Neutrophil (primary cell): ENCODE results near the gene ARID5B.

Experiments
- H3K27ac ChIP-seq: fragments of 200-600 bp; sonication (generic); 2 replicates; pipeline ENCODE4 v1.5.1; 2016; ENCODE audit warnings: mild to moderate bottlenecking, moderate library complexity
- H3K27me3 ChIP-seq: fragments of 200-600 bp; sonication (generic); 2 replicates; pipeline ENCODE4 v1.6.0; 2016; ENCODE audit warnings: mild to moderate bottlenecking
- H3K36me3 ChIP-seq: fragments of 200-600 bp; sonication (generic); 2 replicates; pipeline ENCODE4 v1.5.1; 2017
- H3K4me1 ChIP-seq, 2 experiments: fragments of 200-600 bp in 1 of 2; sonication (generic) in 1 of 2; 1 replicate in 1 of 2; 2 replicates in 1 of 2; pipeline versions ENCODE4 v1.5.1 to v1.6.1; 2013 to 2016; ENCODE audit warnings: low read depth in 1 of 2, low read length in 1 of 2, mild to moderate bottlenecking in 1 of 2, moderate library complexity in 1 of 2; ENCODE audit not compliant: control insufficient read depth in 1 of 2, insufficient read depth in 1 of 2
- H3K4me3 ChIP-seq, 2 experiments: fragments of 200-600 bp in 1 of 2; sonication (generic) in 1 of 2; 1 replicate in 1 of 2; 2 replicates in 1 of 2; pipeline ENCODE4 v1.5.1; 2013 to 2016; ENCODE audit warnings: low read depth in 1 of 2, low read length in 1 of 2, mild to moderate bottlenecking in 1 of 2, moderate library complexity in 1 of 2
- H3K9me3 ChIP-seq: fragments of 200-600 bp; sonication (generic); 2 replicates; pipeline ENCODE4 v1.5.1; 2016
- TF ChIP-seq, protein P1 (sequence below): fragments of 200-600 bp; sonication (generic); IDR thresholded peaks from 2 replicates; pipeline ENCODE4 v1.5.1; 2016; ENCODE audit warnings: antibody characterized with exemption

Gene ARID5B

DNA sequence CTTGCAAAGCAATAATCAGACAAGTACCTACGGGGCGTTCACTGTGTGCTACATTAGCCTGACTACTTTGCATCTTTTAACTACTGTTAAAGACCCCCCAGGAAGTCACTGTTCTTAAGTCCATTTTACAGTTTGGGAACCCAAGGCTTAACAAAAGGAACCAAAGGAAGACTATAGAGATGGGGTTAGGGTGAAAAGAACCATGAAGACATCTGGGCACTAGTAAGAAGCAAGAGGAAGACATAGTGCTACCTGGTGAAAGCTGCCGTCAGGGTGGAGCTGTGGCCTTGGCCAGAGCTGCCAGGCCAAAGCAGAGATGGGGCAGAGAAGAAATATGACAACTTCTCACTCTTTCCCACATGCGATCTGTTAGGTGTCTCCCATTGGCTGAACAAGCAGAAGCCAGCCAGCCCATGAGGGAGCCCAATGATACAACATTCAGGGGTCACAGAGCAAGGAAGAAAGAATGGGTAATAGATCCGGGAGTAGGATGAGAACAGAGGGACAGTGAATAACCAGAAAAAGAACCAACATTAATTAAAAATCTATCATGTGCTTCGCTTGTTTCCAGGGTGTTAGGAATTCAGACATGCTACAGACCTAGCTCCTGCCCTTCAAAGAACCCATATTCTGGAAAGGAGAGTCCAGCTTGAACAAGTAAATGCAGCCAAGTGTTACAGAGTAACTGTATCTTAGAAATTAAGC is 85.4 kb downstream of the ARID5B start:
- H3K36me3 ChIP-seq = no peaks in the 10 kb centered on the region
- H3K9me3 ChIP-seq = no peaks in the 10 kb centered on the region
- H3K4me3 ChIP-seq = no peak overlapping the region
- peaks cover 29 to 33% of the 10 kb centered on the region in 2 experiments for H3K4me1 ChIP-seq
- TF ChIP-seq, protein P1, sequence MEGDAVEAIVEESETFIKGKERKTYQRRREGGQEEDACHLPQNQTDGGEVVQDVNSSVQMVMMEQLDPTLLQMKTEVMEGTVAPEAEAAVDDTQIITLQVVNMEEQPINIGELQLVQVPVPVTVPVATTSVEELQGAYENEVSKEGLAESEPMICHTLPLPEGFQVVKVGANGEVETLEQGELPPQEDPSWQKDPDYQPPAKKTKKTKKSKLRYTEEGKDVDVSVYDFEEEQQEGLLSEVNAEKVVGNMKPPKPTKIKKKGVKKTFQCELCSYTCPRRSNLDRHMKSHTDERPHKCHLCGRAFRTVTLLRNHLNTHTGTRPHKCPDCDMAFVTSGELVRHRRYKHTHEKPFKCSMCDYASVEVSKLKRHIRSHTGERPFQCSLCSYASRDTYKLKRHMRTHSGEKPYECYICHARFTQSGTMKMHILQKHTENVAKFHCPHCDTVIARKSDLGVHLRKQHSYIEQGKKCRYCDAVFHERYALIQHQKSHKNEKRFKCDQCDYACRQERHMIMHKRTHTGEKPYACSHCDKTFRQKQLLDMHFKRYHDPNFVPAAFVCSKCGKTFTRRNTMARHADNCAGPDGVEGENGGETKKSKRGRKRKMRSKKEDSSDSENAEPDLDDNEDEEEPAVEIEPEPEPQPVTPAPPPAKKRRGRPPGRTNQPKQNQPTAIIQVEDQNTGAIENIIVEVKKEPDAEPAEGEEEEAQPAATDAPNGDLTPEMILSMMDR = no peak
- H3K27ac ChIP-seq = no peak overlapping the region
- H3K27me3 ChIP-seq = no peaks in the 10 kb centered on the region

DNA sequence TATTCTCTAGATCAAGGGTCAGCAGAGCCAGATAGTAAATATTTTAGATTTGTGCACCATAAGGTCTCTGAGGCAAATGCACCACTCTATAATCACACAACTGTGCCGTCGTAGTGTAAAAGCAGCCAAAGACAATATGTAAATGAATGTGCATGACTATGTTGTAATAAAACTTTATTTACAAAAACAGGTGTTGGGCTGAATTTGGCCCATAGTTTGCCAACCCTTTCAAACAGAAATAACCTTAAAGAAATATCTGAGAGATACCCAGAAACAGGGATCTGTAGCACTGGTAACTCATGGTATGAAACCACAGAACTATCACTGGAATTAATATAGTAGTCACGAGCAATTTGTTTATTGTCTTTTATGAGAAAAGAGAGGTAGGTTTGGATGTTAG is 86.0 kb downstream of the ARID5B start:
- Histone ChIP-seq H3K27me3 (no peaks in the 10 kb centered on the region), H3K4me3 (no peak overlapping the region), H3K27ac (peak overlapping the region; percentile 65), H3K9me3 (no peaks in the 10 kb centered on the region), H3K4me1 (peaks cover 35 to 38% of the 10 kb centered on the region in 2 experiments), H3K36me3 (no peaks in the 10 kb centered on the region)
- TF ChIP-seq, protein P1 = no peak

DNA sequence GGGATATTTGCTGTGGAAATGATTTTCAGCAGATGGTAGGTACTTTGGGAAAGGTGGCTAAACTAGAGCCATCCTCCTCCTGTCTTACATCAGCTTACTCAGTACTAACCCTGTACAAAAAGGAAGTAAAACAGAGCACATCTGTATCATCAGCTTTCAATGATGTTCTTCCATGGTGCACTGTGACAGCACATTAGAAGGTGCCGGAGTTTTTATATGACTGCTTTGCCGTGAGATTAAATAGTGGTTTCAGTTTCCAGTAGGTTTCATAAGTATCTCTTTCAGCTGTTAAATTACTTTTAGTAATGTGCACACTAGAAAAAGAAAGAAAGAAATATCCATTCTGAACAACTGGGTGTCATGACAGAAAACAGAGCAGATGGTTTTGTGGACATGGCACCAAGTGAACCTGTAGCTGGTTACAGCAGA is 86.5 kb downstream of the ARID5B start:
- Histone ChIP-seq H3K9me3 (no peaks in the 10 kb centered on the region), H3K27ac (peak overlapping the region; percentile 65), H3K27me3 (no peaks in the 10 kb centered on the region), H3K4me1 (peaks cover 40 to 42% of the 10 kb centered on the region in 2 experiments), H3K4me3 (no peak overlapping the region), H3K36me3 (no peaks in the 10 kb centered on the region)
- TF ChIP-seq, protein P1 = no peak

DNA sequence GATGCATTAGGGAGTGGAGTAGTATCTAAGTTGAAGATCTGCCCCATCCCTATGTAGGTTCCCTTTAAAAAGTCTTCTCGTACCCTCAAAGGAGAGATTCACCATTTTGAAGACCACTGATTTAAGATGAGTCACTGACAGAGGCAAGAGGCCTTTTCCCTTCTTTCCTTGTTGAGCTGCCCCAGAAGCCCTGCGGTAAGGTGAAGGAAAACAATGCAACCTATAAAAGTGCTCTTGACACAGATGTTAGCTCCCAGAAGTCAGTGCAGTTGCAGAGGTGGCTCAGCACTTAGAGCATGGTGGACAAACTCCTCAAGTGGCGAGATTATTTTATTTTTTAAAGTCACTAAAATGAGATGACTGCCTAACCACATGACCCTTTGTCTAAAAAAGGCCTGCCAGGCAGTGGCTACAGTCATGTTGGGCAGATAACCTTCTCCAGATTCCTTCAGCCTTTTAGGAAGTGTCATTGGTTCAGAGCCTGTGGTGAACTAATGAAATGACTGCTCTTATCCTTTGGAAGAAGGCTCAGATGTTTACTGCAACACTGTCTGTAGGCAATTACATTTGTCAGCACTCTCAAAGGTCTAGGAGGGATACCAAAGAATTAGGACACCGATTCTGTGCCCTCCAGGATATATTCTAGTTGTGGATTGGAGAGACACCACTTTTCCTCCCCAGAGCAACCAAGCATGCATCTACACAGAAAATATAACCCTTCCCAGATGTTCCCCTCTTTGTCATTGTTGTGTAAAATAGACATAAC is 88.7 kb downstream of the ARID5B start:
- H3K27me3 ChIP-seq = no peaks in the 10 kb centered on the region
- no peaks in the 10 kb centered on the region for H3K36me3 ChIP-seq
- H3K9me3 ChIP-seq = no peaks in the 10 kb centered on the region
- H3K4me3 ChIP-seq = no peak overlapping the region
- H3K27ac ChIP-seq = peak overlapping the region; percentile 95
- TF ChIP-seq, protein P1 = no peak
- H3K4me1 ChIP-seq = peaks cover 57 to 59% of the 10 kb centered on the region in 2 experiments

DNA sequence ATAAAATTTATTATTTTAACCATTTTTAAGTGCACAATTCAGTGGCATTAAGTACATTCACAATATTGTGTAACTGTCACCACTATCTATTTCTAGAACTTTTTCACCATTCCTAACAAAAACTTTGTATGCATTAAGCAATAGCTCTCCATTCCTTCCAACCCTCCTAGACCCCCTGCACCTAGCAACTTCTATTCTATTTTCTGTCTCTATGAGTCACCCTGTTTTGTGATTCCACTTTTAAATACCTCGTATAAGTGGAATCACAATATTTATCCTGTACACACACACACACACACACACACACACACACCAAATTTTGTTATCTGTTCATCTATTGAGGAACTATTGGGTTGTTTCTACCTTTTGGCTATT is 89.2 kb downstream of the ARID5B start:
- Histone ChIP-seq H3K4me1 (peaks cover 57 to 59% of the 10 kb centered on the region in 2 experiments), H3K36me3 (no peaks in the 10 kb centered on the region), H3K27me3 (no peaks in the 10 kb centered on the region), H3K9me3 (no peaks in the 10 kb centered on the region), H3K27ac (peak overlapping the region; percentile 95), H3K4me3 (no peak overlapping the region)
- TF ChIP-seq, protein P1 = no peak
